Lower leg skin (tissue), 4 donors: ENCODE measurements around the gene VSTM1. TPM values are rescaled to one million over a fixed set of nuclear protein-coding genes. Genes with fewer than 3 reads are reported as not detected.

ENCODE experiments used
- DNase-seq, 2 donors: peaks; one replicate each; pipeline ENCODE4 v3.0.0-alpha.2; 2019; ENCODE audit warnings: low spot score in 2 of 2
- H3K4me3 ChIP-seq: fragments of 200-600 bp; sonication (generic); 2 replicates; pipeline ENCODE4 v1.5.1; 2017; ENCODE audit warnings: mild to moderate bottlenecking, low read depth; ENCODE audit not compliant: poor library complexity, severe bottlenecking
- CTCF ChIP-seq, 3 donors: fragments of 450-650 bp; IDR thresholded peaks; one replicate each; pipeline ENCODE4 v1.5.1; 2016; ENCODE audit warnings: antibody characterized with exemption in 3 of 3, mild to moderate bottlenecking in 3 of 3, moderate library complexity in 2 of 3
- POLR2A ChIP-seq, 2 donors: fragments of 450-650 bp; IDR thresholded peaks; one replicate each; pipeline ENCODE4 v1.6.1; 2016 to 2017; ENCODE audit warnings: antibody characterized with exemption in 2 of 2, mild to moderate bottlenecking in 1 of 2, moderate library complexity in 1 of 2
- WGBS, 2 donors: methylation state at CpG; one replicate each; pipeline ENCODE4 v1.1.5; 2018; 5-methylcytosine and 5-hydroxymethylcytosine counted together
- intact Hi-C: fragments of 100-400 bp; cut with DNase I; formaldehyde crosslinking; loops from one replicate; pipeline ENCODE4 v1.15.0; 2023; ENCODE audit warnings: low total_unique reads
- total RNA-seq, 4 donors: library from RNA; depleted of rRNA; stranded (reverse); fragments of >200 nt; gene quantifications; one replicate each; pipeline ENCODE4 v1.1.0, GENCODE V29; 2016

The VSTM1 gene
- total RNA-seq, 4 donors from 2014 or later = not detected

GRCh38 chr19:54021932-54022331 is 41.8 kb downstream of the VSTM1 start:
- WGBS, 2 donors = 78 to 89% methylated on average over 13 of the region's 13 CpGs
- intact Hi-C loops = loop anchor here (5.0 to 10.0 kb wide), 2 partner anchors 117 to 230 kb away; partner anchors contain the start of gene CACNG7
- DNase-seq = no peak
- H3K4me3 ChIP-seq = no peak overlapping the region
- TF ChIP-seq POLR2A (IDR thresholded peaks at IDR 0.05) (no peak), CTCF (IDR thresholded peaks at IDR 0.05) (no peak)

GRCh38 chr19:54021363-54021762 is 42.3 kb downstream of the VSTM1 start:
- 74 to 80% methylated on average over 8 of the region's 8 CpGs for WGBS, 2 donors
- no peak for TF ChIP-seq CTCF (IDR thresholded peaks at IDR 0.05)
- TF ChIP-seq POLR2A (IDR thresholded peaks at IDR 0.05) = no peak
- no peak for DNase-seq
- H3K4me3 ChIP-seq = no peak overlapping the region
- intact Hi-C loops = loop anchor here (5.0 to 10.0 kb wide), 2 partner anchors 117 to 229 kb away; partner anchors contain the start of gene CACNG7

GRCh38 chr19:54017261-54017660 is 46.4 kb downstream of the VSTM1 start:
- 85 to 88% methylated on average over 4 of the region's 4 CpGs for WGBS, 2 donors
- no peak for DNase-seq
- intact Hi-C loops = loop anchor here (10.0 kb wide), 1 partner anchor 172 kb away; no protein-coding TSS in a partner anchor
- no peak overlapping the region for H3K4me3 ChIP-seq
- TF ChIP-seq POLR2A (IDR thresholded peaks at IDR 0.05) (no peak), CTCF (IDR thresholded peaks at IDR 0.05) (no peak)

GRCh38 chr19:54014920-54015560 is 48.7 kb downstream of the VSTM1 start:
- intact Hi-C loops = loop anchor here (10.0 kb wide), 1 partner anchor 170 kb away; no protein-coding TSS in a partner anchor
- WGBS, 2 donors = 48 to 61% methylated on average over 19 of the region's 19 CpGs
- no peak overlapping the region for H3K4me3 ChIP-seq
- no peak for TF ChIP-seq CTCF (IDR thresholded peaks at IDR 0.05)
- TF ChIP-seq POLR2A (IDR thresholded peaks at IDR 0.05) = no peak
- DNase-seq = no peak

- no peak overlapping the region for H3K4me3 ChIP-seq
- intact Hi-C loops = loop anchor here (10.0 kb wide), 1 partner anchor 169 kb away; no protein-coding TSS in a partner anchor
- TF ChIP-seq CTCF (IDR thresholded peaks at IDR 0.05) (no peak), POLR2A (IDR thresholded peaks at IDR 0.05) (no peak)
- 69 to 73% methylated on average over 8 of the region's 8 CpGs for WGBS, 2 donors
- DNase-seq = no peak
Observed at GRCh38 chr19:54013866-54014265, 49.8 kb downstream of the VSTM1 start.
